K562 (cell line): ENCODE measurements around the gene GMDS. TPM values are rescaled to one million over a fixed set of nuclear protein-coding genes. Genes with fewer than 3 reads are reported as not detected.
A peak's percentile ranks its signal among the peaks of the same experiment; 100 is the strongest.

Experiments used
- ATAC-seq: fragments of 200-7000 bp; cut with Tn5 transposase; 3 replicates; pipeline ENCODE4 v1.9.1; 2020; ENCODE audit warnings: moderate library complexity
- Bru-seq: library from RNA; stranded (reverse); fragments of 400-500 nt; gene quantifications from one replicate; lab custom pipeline; 2021; lab: Mats Ljungman, UMichigan
- BruChase-seq, 2 experiments: library from RNA; stranded (reverse); fragments of 400-500 nt; gene quantifications; one replicate each; lab custom pipeline; 2021; lab: Mats Ljungman, UMichigan
- BruUV-seq: library from RNA; stranded (reverse); fragments of 400-500 nt; replicated peaks from 2 replicates; lab custom pipeline; 2021; lab: Mats Ljungman, UMichigan
- CTCF ChIA-PET: fragments of 300-600 bp; formaldehyde crosslinking; extraction: SDS; loops from one replicate; lab custom pipeline; 2021; ENCODE audit warnings: low intra/inter-chr PET ratio; lab: Yijun Ruan, JAX
- POLR2A ChIA-PET: fragments of 300-600, 350-650 bp; sonication (Branson Sonifier 250); formaldehyde crosslinking; extraction: SDS; loops from one replicate; lab custom pipeline; 2021; ENCODE audit warnings: antibody characterized with exemption, inconsistent platforms; lab: Yijun Ruan, JAX
- DNase-seq, 4 experiments: peaks; one replicate each; pipeline versions ENCODE4 v3.0.0 to v3.0.0-alpha.2; 2011 to 2018; ENCODE audit warnings: low spot score in 3 of 4, mixed read lengths in 3 of 4; ENCODE audit errors: extremely low read depth in 1 of 4
- FAIRE-seq: peaks from 2 replicates; lab custom pipeline; 2011; peaks lifted over from hg19 to GRCh38; lab: Jason Lieb, UNC
- H2AFZ ChIP-seq: 2 replicates; pipeline ENCODE4 v1.6.0; 2011; ENCODE audit warnings: low read depth, low read length, control low read depth, inconsistent platforms
- H3K27ac ChIP-seq: fragments of 200-600 bp; 3 replicates; pipeline ENCODE4 v1.8.0; 2011; ENCODE audit warnings: low read depth, mild to moderate bottlenecking, control low read depth, inconsistent platforms, low read length, moderate library complexity, mixed read lengths; ENCODE audit errors: extremely low read depth
- H3K27me3 ChIP-seq, 2 experiments: fragments of 300-600 bp in 1 of 2; 2 replicates in 1 of 2; 3 replicates in 1 of 2; pipeline versions ENCODE4 v1.6.0 to v1.8.0; 2011; ENCODE audit warnings: inconsistent platforms in 2 of 2, low read length in 2 of 2, mild to moderate bottlenecking in 1 of 2, mixed read lengths in 1 of 2, moderate library complexity in 1 of 2; ENCODE audit not compliant: control insufficient read depth in 2 of 2, insufficient read depth in 2 of 2
- H3K36me3 ChIP-seq: fragments of 300-600 bp; 3 replicates; pipeline ENCODE4 v1.8.0; 2011; ENCODE audit warnings: mild to moderate bottlenecking, low read length, inconsistent platforms; ENCODE audit not compliant: control insufficient read depth, insufficient read depth
- H3K4me1 ChIP-seq, 2 experiments: fragments of 200-600 bp in 1 of 2; replicated peaks in 1 of 2; 2 replicates in 1 of 2; 3 replicates in 1 of 2; pipeline versions ENCODE4 v1.5.1 to v1.8.0; 2011; ENCODE audit warnings: inconsistent platforms in 2 of 2, low read length in 2 of 2, mild to moderate bottlenecking in 1 of 2, mixed read lengths in 1 of 2, moderate library complexity in 1 of 2; ENCODE audit not compliant: control insufficient read depth in 2 of 2, insufficient read depth in 2 of 2
- H3K4me2 ChIP-seq: 2 replicates; pipeline ENCODE4 v1.6.1; 2011; ENCODE audit warnings: low read length, control low read depth, inconsistent platforms, mixed read lengths; ENCODE audit not compliant: insufficient read depth
- H3K4me3 ChIP-seq: fragments of 200-600 bp; sonication (generic), shearing (Covaris generic); 2 replicates; pipeline ENCODE4 v1.5.1; 2016; ENCODE audit warnings: control low read depth, inconsistent platforms
- H3K79me2 ChIP-seq: fragments of 200-600 bp; 3 replicates; pipeline ENCODE4 v1.8.0; 2011; ENCODE audit warnings: low read length, inconsistent platforms; ENCODE audit not compliant: control insufficient read depth, insufficient read depth
- H3K9ac ChIP-seq, 2 experiments: 2 replicates each; pipeline versions ENCODE4 v1.6.0 to v1.6.1; 2011; ENCODE audit warnings: low read depth in 2 of 2, low read length in 2 of 2, control low read depth in 1 of 2, inconsistent platforms in 1 of 2, mild to moderate bottlenecking in 1 of 2, mixed read lengths in 1 of 2; ENCODE audit not compliant: insufficient read depth in 1 of 2
- H3K9me1 ChIP-seq: one replicate; pipeline ENCODE4 v1.6.0; 2011; ENCODE audit warnings: inconsistent platforms, mild to moderate bottlenecking, low read length, moderate library complexity; ENCODE audit not compliant: control insufficient read depth, insufficient read depth
- H3K9me3 ChIP-seq: replicated peaks from 2 replicates; pipeline ENCODE4 v1.5.1; 2011; ENCODE audit warnings: low read depth, low read length, inconsistent platforms; ENCODE audit not compliant: control insufficient read depth, insufficient read depth
- H4K20me1 ChIP-seq: replicated peaks from 2 replicates; pipeline ENCODE4 v1.6.1; 2011; ENCODE audit warnings: low read length, inconsistent platforms, mixed read lengths; ENCODE audit not compliant: control insufficient read depth, insufficient read depth
- ATF1 ChIP-seq, 2 experiments: fragments of 450-650 bp in 1 of 2; IDR thresholded peaks; 2 replicates each; pipeline ENCODE4 v1.6.1; 2016; ENCODE audit warnings: missing compliant biosample characterization in 1 of 2, missing genetic modification characterization in 1 of 2
- BHLHE40 ChIP-seq: IDR thresholded peaks from 2 replicates; pipeline ENCODE4 v1.6.1; 2011; ENCODE audit warnings: low read length, improper control_type of control experiment
- C11orf30 ChIP-seq: fragments of 450-650 bp; IDR thresholded peaks from 2 replicates; pipeline ENCODE4 v1.6.1; 2016; ENCODE audit warnings: low read depth, mild to moderate bottlenecking
- DIDO1 ChIP-seq: fragments of 450-650 bp; IDR thresholded peaks from 2 replicates; pipeline ENCODE4 v1.6.1; 2016; ENCODE audit warnings: low read depth, missing biosample characterization, missing genetic modification characterization
- DNMT1 ChIP-seq: fragments of 450-650 bp; IDR thresholded peaks from 2 replicates; pipeline ENCODE4 v1.6.1; 2016; ENCODE audit warnings: antibody characterized with exemption, mild to moderate bottlenecking
- ETS1 ChIP-seq: conservative IDR thresholded peaks from 2 replicates; pipeline ENCODE4 v1.6.1; 2011; ENCODE audit warnings: low read depth, mild to moderate bottlenecking, low read length; ENCODE audit not compliant: control insufficient read depth
- MTA3 ChIP-seq: fragments of 450-650 bp; formaldehyde crosslinking; IDR thresholded peaks from 2 replicates; pipeline ENCODE4 v1.6.1; 2017; ENCODE audit warnings: mild to moderate bottlenecking, borderline replicate concordance
- NRF1 ChIP-seq, 2 experiments: fragments of 450-650 bp; IDR thresholded peaks in 1 of 2; conservative IDR thresholded peaks in 1 of 2; 2 replicates each; pipeline ENCODE4 v1.6.1; 2014; ENCODE audit warnings: mild to moderate bottlenecking in 2 of 2
- PKNOX1 ChIP-seq: fragments of 450-650 bp; IDR thresholded peaks from 2 replicates; pipeline ENCODE4 v1.6.1; 2016
- TEAD1 ChIP-seq, 2 experiments: fragments of 450-650 bp in 1 of 2; sonication (generic) in 1 of 2; formaldehyde crosslinking; IDR thresholded peaks; 2 replicates each; pipeline versions ENCODE4 v1.4.0 to v1.8.0; 2020 to 2022; ENCODE audit warnings: mild to moderate bottlenecking in 2 of 2, missing genetic modification reagents in 1 of 2
- ZFP36 ChIP-seq: fragments of 150-350 bp; IDR thresholded peaks from 2 replicates; pipeline ENCODE4 v1.6.1; 2018; ENCODE audit warnings: low read length, low read depth; ENCODE audit not compliant: partially characterized antibody
- ZNF121 ChIP-seq: sonication (generic); formaldehyde crosslinking; conservative IDR thresholded peaks from 2 replicates; pipeline ENCODE4 v1.8.0; 2022; ENCODE audit warnings: missing genetic modification reagents
- ZNF584 ChIP-seq: fragments of 200-800 bp; sonication (Bioruptor generic); IDR thresholded peaks from 2 replicates; pipeline ENCODE4 v1.6.1; 2016; ENCODE audit warnings: low read depth, mild to moderate bottlenecking, missing genetic modification characterization, missing compliant biosample characterization
- WGBS: fragments of 100-300 bp; shearing (Covaris generic); methylation state at CpG from one replicate; pipeline ENCODE4 v1.1.6; 2016; ENCODE audit warnings: low coverage, mixed read lengths; ENCODE audit not compliant: insufficient coverage; ENCODE audit errors: missing lambda C conversion rate; 5-methylcytosine and 5-hydroxymethylcytosine counted together
- in situ Hi-C: fragments of 300-500 bp; cut with MboI; formaldehyde crosslinking; loops from 4 replicates; pipeline ENCODE4 v1.15.0; 2018; ENCODE audit warnings: inconsistent platforms, mixed read lengths
- intact Hi-C: fragments of 100-400 bp; cut with micrococcal nuclease; formaldehyde crosslinking; loops from 2 replicates; pipeline ENCODE4 v1.14.2; 2022
- long read RNA-seq, 3 experiments: library from polyadenylated mRNA in 2 of 3; library from RNA in 1 of 3; unstranded in 2 of 3; stranded (forward) in 1 of 3; transcript quantifications; one replicate each; pipeline ENCODE4 v2.0.0, GENCODE V29; 2019 to 2022
- polyA minus RNA-seq, 3 experiments: library from RNA; depleted of rRNA, polyadenylated mRNA; stranded (reverse); fragments of >200 nt; gene quantifications; 2 replicates each; pipeline ENCODE4 v1.2.3, GENCODE V29; 2011
- polyA plus RNA-seq, 8 experiments: library from polyadenylated mRNA; depleted of rRNA in 4 of 8; stranded (reverse) in 5 of 8; unstranded in 3 of 8; fragments of >200 nt; fragmentation: Nextera tagmentation in 2 of 8; fragmentation: Illumina TruSeq in 1 of 8; extraction: Ambion mirVana in 2 of 8; extraction: Trizol in 1 of 8; gene quantifications; 2 replicates each; pipeline versions ENCODE4 v1.2.1 to v1.2.3, GENCODE V29; 2011 to 2014; ENCODE audit warnings: inconsistent platforms in 1 of 8, missing spikeins in 1 of 8
- total RNA-seq, 7 experiments: library from RNA; depleted of rRNA in 6 of 7; stranded (reverse); fragments of >200 nt in 6 of 7; fragmentation: Illumina TruSeq in 2 of 7; extraction: Trizol in 2 of 7; gene quantifications; 2 replicates each; pipeline versions ENCODE4 v1.2.1 to v1.2.3, GENCODE V29; 2011 to 2021; ENCODE audit warnings: low replicate concordance in 1 of 7

Gene GMDS
- 23.2 and 32.8 TPM in 2 replicates for total RNA-seq (2011; cell fraction: chromatin; rRNA removed; ENCODE audit: low replicate concordance)
- total RNA-seq (2011; cell fraction: nucleolus; rRNA removed) = 10.0 and 15.4 TPM in 2 replicates
- total RNA-seq (2011; cell fraction: nucleoplasm; rRNA removed) = 20.7 and 25.2 TPM in 2 replicates
- total RNA-seq (2014; rRNA removed) (10.1 and 13.4 TPM in 2 replicates), total RNA-seq (2014; rRNA removed; fragmentation: Illumina TruSeq; extraction: Trizol) (12.4 and 14.3 TPM in 2 replicates), total RNA-seq (2015; rRNA removed; fragmentation: Illumina TruSeq; extraction: Trizol) (11.6 and 14.3 TPM in 2 replicates), total RNA-seq (2021) (19.3 and 19.9 TPM in 2 replicates), polyA plus RNA-seq (2011; rRNA removed) (8.6 and 13.5 TPM in 2 replicates), polyA plus RNA-seq (2014; fragmentation: Illumina TruSeq; extraction: Trizol) (25.3 and 31.8 TPM in 2 replicates), polyA plus RNA-seq (2014; fragmentation: Nextera tagmentation; extraction: Ambion mirVana) (under 1 TPM; 0.48 to 0.69 TPM), polyA plus RNA-seq (2014; rRNA removed) (18.3 and 23.7 TPM in 2 replicates), polyA minus RNA-seq (2011; rRNA and poly(A)+ RNA removed) (10.6 and 14.1 TPM in 2 replicates), Bru-seq, nascent RNA (percentile 60 among the genes with signal in this experiment), BruChase-seq, experiment 1, labeled RNA remaining after a 2-hour chase (percentile 61 among the genes with signal in this experiment), BruChase-seq, experiment 2, labeled RNA remaining after a 6-hour chase (percentile 58 among the genes with signal in this experiment)
- polyA plus RNA-seq (2011; cell fraction: cytosol; rRNA removed) = 8.5 and 9.4 TPM in 2 replicates
- polyA plus RNA-seq (2011; cell fraction: nucleus; rRNA removed) = 5.7 and 6.0 TPM in 2 replicates
- polyA plus RNA-seq (2012) = 15.9 and 17.4 TPM in 2 replicates
- 5.7 and 9.4 TPM in 2 replicates for polyA minus RNA-seq (2011; cell fraction: cytosol; rRNA and poly(A)+ RNA removed)
- polyA minus RNA-seq (2011; cell fraction: nucleus; rRNA and poly(A)+ RNA removed) = 10.6 and 14.6 TPM in 2 replicates
- long read RNA-seq, experiment 1, transcript GMDS-202 (11 exons, 1,752 nt) = major isoform, 36 of 62 reads
- long read RNA-seq, experiment 1, partial matches to known transcripts = 7 of 62 reads
- long read RNA-seq, experiment 1, other reads (novel, unspliced or antisense) = 19 of 62 reads
- long read RNA-seq, experiment 2, transcript GMDS-202 (11 exons, 1,752 nt) = major isoform, 6 of 20 reads
- long read RNA-seq, experiment 2, partial matches to known transcripts = 3 of 20 reads
- long read RNA-seq, experiment 2, other reads (novel, unspliced or antisense) = 11 of 20 reads
- long read RNA-seq, experiment 3, transcript GMDS-202 (11 exons, 1,752 nt) = major isoform, 15 of 22 reads
- long read RNA-seq, experiment 3, partial matches to known transcripts = 4 of 22 reads
- long read RNA-seq, experiment 3, other reads (novel, unspliced or antisense) = 3 of 22 reads

GRCh38 chr6:2245103-2245876 lies at the start of gene GMDS:
GMDS (minus strand) TSS chr6:2245605.
- under 1% methylated on average over 73 of the region's 97 CpGs for WGBS
- Histone ChIP-seq H3K27me3 (no peaks in the 10 kb centered on the region), H3K9me3 (no peaks in the 10 kb centered on the region), H3K9ac (peak within 1 kb of the TSS; percentile 92 to 96), H2AFZ (peak within 1 kb of the TSS; percentile 99), H3K9me1 (peaks cover 2% of the 10 kb centered on the region), H3K4me2 (peak within 1 kb of the TSS; percentile 97), H3K27ac (peak within 1 kb of the TSS; percentile 85), H3K4me3 (peak within 1 kb of the TSS; percentile 87), H4K20me1 (peaks cover 3% of the 10 kb centered on the region; the same call in 1 of the 2 replicates), H3K36me3 (no peaks in the 10 kb centered on the region; the same call in 2 of the 3 replicates), H3K79me2 (peaks cover 5% of the 10 kb centered on the region; the same call in 1 of the 3 replicates), H3K4me1 (peaks cover 9 to 10% of the 10 kb centered on the region in 2 experiments; a peak in 4 of 5 replicates)
- DNase-seq = peak; percentile 94 to 99 (median 98)
- no TSS peak for BruUV-seq
- ChIA-PET POLR2A (interaction anchor here (1.0 kb wide), 2 partner anchors 19 to 25 kb away, joined by 3 read pairs; no protein-coding TSS in a partner anchor), CTCF (no interaction called here)
- ATAC-seq = peak; percentile 99
- intact Hi-C loops = no loop called here
- FAIRE-seq = no peak
- in situ Hi-C loops = no loop called here
- TF ChIP-seq ZFP36 = no peak
- 0 out of 2 replicates have a peak, but pooled peaks have one; percentile 46 for TF ChIP-seq ETS1
- TF ChIP-seq PKNOX1 = no peak
- no peak; the same call in 1 of the 2 replicates for TF ChIP-seq ZNF121 (CRISPR knock-in tag)
- no peak for TF ChIP-seq DIDO1
- peak; percentile 75; the same call in 1 of the 2 replicates for TF ChIP-seq MTA3
- no peak for TF ChIP-seq C11orf30
- no peak for TF ChIP-seq DNMT1
- TF ChIP-seq TEAD1 (CRISPR knock-in tag; IDR thresholded peaks at IDR 0.05) = peak in 1 of 2 experiments; percentile 91; a peak in 2 of 4 replicates
- peak; percentile 78 for TF ChIP-seq BHLHE40
- no peak for TF ChIP-seq ZNF584 (CRISPR knock-in tag)
- TF ChIP-seq NRF1 (conservative IDR thresholded peaks at IDR 0.05 in 1 of 2, IDR thresholded peaks at IDR 0.05 in 1 of 2) = peak; percentile 79 to 82; a peak in 2 of 4 replicates
- TF ChIP-seq ATF1 (CRISPR knock-in tag; IDR thresholded peaks at IDR 0.05) = peak; percentile 72
- peak; percentile 93 for TF ChIP-seq ATF1 (tag; IDR thresholded peaks at IDR 0.05)
